T47D (cell line): ENCODE measurements around the gene NFIB.

Experiments
- DNase-seq, 2 experiments: peaks; one replicate each; pipeline versions ENCODE4 v3.0.0 to v3.0.0-alpha.2; 2011 to 2012; ENCODE audit warnings: low read depth in 1 of 2, low spot score in 1 of 2
- JUND ChIP-seq: IDR thresholded peaks from 2 replicates; pipeline ENCODE4 v1.6.1; 2012; ENCODE audit warnings: low read depth
- in situ Hi-C: cut with HindIII; loops from 2 replicates; pipeline ENCODE4 v1.10.0; 2016; ENCODE audit warnings: low sequenced_read_pairs, low pct_unique_long_range_greater_than_20kb

NFIB gene

DNA sequence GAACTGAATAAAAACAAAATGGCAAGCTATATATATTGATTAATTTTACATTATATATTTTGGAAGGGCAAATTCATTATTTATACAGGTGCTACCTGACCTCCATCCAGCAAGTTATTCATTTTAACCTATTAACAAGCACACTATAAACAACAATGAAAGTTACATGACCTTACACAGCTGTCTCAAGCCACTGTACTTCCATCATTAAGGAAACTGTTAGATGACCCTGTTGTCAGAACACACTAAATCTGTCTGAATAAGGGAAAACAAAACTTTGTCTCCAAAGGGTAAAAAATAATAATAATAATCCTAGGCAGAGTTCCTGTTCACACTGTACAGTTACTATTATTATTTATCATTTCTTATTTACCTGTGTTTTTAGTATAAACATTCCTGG, 44.0 kb downstream of the NFIB start:
- no peak for DNase-seq
- in situ Hi-C loops: no loop called here
- TF ChIP-seq JUND: no peak

DNA sequence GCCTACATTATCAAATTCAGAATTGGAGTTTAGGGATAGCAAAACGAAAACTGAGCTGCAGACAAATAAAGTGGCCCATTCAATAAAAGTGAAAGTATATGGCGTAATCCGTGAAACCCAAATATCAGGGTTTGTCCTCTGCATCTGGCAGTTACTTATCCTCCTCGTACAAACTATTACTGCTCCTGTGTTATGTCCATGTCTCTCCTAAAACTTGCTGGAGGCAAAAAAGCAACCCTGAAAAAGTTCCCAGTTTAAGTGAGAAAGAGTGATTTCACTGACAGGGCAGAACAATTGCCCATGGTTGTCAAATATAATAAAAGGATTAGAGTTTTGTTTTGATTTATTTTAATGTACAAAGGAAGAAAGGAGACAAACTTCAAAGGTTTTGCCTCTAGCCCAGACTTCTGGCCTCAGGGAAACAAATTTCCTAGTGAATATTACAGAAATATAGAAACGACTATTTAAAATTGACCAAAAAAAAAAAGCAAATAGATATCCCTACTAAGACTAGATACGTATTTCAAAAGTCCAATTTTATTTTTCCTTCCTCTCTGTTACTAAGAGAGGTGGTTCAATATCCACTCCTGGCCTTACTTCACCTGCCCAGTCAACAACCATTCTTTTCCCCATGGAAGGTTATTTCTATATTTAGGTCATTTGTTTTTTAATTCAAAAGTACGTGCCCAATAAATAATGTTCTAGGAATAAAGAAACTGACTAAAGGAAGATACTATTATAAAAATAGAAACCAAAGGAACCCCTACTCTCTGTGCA, 50.0 kb downstream of the NFIB start:
- TF ChIP-seq JUND: no peak
- no peak for DNase-seq
- in situ Hi-C loops: no loop called here

GRCh38 chr9:14262827-14263226, 51.1 kb downstream of the NFIB start:
- in situ Hi-C loops: no loop called here
- no peak for TF ChIP-seq JUND
- DNase-seq: no peak

- no peak for DNase-seq
- in situ Hi-C loops: no loop called here
- no peak for TF ChIP-seq JUND
These were observed 52.3 kb downstream of the NFIB start for GRCh38 chr9:14261616-14262015.

GRCh38 chr9:14260101-14260500, 53.8 kb downstream of the NFIB start:
- in situ Hi-C loops: no loop called here
- no peak for TF ChIP-seq JUND
- no peak for DNase-seq

- in situ Hi-C loops: no loop called here
- TF ChIP-seq JUND: no peak
- no peak for DNase-seq
These were observed 55.2 kb downstream of the NFIB start for GRCh38 chr9:14258660-14259239.

GRCh38 chr9:14258156-14258555, 55.8 kb downstream of the NFIB start:
- no peak for DNase-seq
- in situ Hi-C loops: no loop called here
- no peak for TF ChIP-seq JUND

GRCh38 chr9:14256588-14256987, 57.4 kb downstream of the NFIB start:
- TF ChIP-seq JUND: no peak
- in situ Hi-C loops: no loop called here
- DNase-seq: peak in 1 of 2 experiments; percentile 9

GRCh38 chr9:14251154-14252071, 62.5 kb downstream of the NFIB start:
- peak; percentile 2 to 85 for DNase-seq
- in situ Hi-C loops: no loop called here
- peak; percentile 25; the same call in 1 of the 2 replicates for TF ChIP-seq JUND

DNA sequence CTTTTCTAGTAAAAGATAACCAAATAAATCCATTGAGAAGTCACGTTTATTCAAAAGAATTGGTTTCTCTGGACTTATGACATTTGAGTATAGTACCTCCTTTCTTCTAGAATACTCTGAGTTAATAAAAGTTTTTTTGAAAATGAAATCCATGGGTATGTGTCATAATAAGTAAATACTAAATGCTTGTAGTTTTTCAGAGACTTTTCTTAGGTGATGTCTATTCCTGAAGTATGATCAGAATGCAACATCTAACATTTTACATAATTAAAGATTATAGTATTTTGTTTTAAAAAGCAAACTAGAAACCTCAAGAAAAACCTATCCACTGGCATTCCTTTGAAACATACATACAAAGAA, 63.2 kb downstream of the NFIB start:
- in situ Hi-C loops: no loop called here
- no peak for TF ChIP-seq JUND
- DNase-seq: no peak

- in situ Hi-C loops: no loop called here
- no peak for DNase-seq
- TF ChIP-seq JUND: no peak
These were observed 64.4 kb downstream of the NFIB start for GRCh38 chr9:14249527-14249926.

DNA sequence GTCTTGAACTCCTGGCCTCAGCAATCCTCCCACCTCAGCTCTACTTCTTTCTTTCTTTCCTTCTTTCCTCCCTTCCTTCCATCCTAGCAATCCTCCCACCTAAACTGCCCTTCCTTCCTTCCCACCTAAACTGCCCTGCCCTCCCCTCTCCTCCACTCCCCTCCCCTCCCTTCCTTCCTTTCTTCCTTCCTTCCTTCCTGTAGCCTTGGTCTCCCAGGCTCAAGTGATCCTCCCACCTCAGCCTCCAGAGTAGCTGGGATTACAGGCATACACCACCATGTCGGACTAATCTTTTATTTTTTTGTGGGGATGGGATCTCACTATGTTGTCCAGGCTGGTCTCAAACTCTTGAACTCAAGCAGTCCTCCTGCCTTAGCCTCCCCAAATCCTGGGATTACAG, 65.8 kb downstream of the NFIB start:
- in situ Hi-C loops: no loop called here
- DNase-seq: no peak
- no peak for TF ChIP-seq JUND

DNA sequence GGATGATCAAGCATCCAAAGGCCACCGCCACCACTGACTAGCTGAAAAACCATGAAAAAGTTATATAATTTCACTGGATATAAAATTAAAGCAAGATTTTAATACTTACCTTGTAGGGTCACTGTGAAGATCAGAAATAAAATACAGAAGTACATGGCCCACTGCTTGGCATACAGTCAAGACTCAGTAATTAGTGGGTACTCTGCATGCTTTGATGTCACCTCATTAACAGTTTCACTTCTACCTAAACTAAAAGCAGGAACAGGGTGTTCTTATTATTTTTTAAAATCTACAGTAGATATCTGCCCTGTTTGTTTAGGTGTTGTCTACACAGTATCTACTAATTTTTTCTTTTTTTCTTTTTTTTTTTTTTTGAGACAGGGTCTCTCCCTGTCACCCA, 66.4 kb downstream of the NFIB start:
- TF ChIP-seq JUND: no peak
- no peak for DNase-seq
- in situ Hi-C loops: no loop called here
